ENCODE data around the gene TAMM41.
A peak's percentile ranks its signal among the peaks of the same experiment; 100 is the strongest.
"Not testable (repeated sequence)": the region's sequence is repeated elsewhere in the genome, so short reads cannot be mapped to it uniquely, and the experiment has no call there.

Gene TAMM41

GRCh38 chr3:11764931-11765363, 81.7 kb downstream of the TAMM41 start:
- Mint-ChIP-seq H3K36me3 (ENCODE audit: low read depth) (no peaks in the 10 kb centered on the region), H3K4me1 (ENCODE audit: low read depth) (peaks cover 11% of the 10 kb centered on the region), H3K27ac (peak overlapping the region; percentile 73), H3K27me3 (ENCODE audit: low read depth) (no peaks in the 10 kb centered on the region), H3K4me3 (peak overlapping the region; percentile 33), H3K9me3 (no peaks in the 10 kb centered on the region)

GRCh38 chr3:11759996-11760395, 86.7 kb downstream of the TAMM41 start:
- Mint-ChIP-seq H3K4me3 (no peak overlapping the region), H3K27me3 (ENCODE audit: low read depth) (no peaks in the 10 kb centered on the region), H3K4me1 (ENCODE audit: low read depth) (peaks cover 2% of the 10 kb centered on the region), H3K36me3 (ENCODE audit: low read depth) (no peaks in the 10 kb centered on the region), H3K9me3 (no peaks in the 10 kb centered on the region), H3K27ac (no peak overlapping the region)

- Mint-ChIP-seq H3K4me3 (no peak overlapping the region), H3K4me1 (ENCODE audit: low read depth) (no peaks in the 10 kb centered on the region), H3K9me3 (no peaks in the 10 kb centered on the region), H3K27ac (no peak overlapping the region), H3K36me3 (ENCODE audit: low read depth) (no peaks in the 10 kb centered on the region), H3K27me3 (ENCODE audit: low read depth) (no peaks in the 10 kb centered on the region)
Measured at GRCh38 chr3:11757929-11758328, 88.8 kb downstream of the TAMM41 start.

GRCh38 chr3:11757441-11757875, 89.2 kb downstream of the TAMM41 start:
- no peaks in the 10 kb centered on the region for H3K9me3 Mint-ChIP-seq
- H3K36me3 Mint-ChIP-seq (ENCODE audit: low read depth), result no peaks in the 10 kb centered on the region
- no peak overlapping the region for H3K4me3 Mint-ChIP-seq
- no peaks in the 10 kb centered on the region for H3K4me1 Mint-ChIP-seq (ENCODE audit: low read depth)
- no peaks in the 10 kb centered on the region for H3K27me3 Mint-ChIP-seq (ENCODE audit: low read depth)
- no peak overlapping the region for H3K27ac Mint-ChIP-seq

GRCh38 chr3:11755276-11755675, 91.4 kb downstream of the TAMM41 start:
- no peak overlapping the region for H3K4me3 Mint-ChIP-seq
- H3K4me1 Mint-ChIP-seq (ENCODE audit: low read depth), result no peaks in the 10 kb centered on the region
- H3K9me3 Mint-ChIP-seq, result no peaks in the 10 kb centered on the region
- no peaks in the 10 kb centered on the region for H3K27me3 Mint-ChIP-seq (ENCODE audit: low read depth)
- no peak overlapping the region for H3K27ac Mint-ChIP-seq
- no peaks in the 10 kb centered on the region for H3K36me3 Mint-ChIP-seq (ENCODE audit: low read depth)

- not testable (repeated sequence) for H3K4me3 Mint-ChIP-seq; H3K27me3 Mint-ChIP-seq (ENCODE audit: low read depth); H3K27ac Mint-ChIP-seq; H3K4me1 Mint-ChIP-seq (ENCODE audit: low read depth); H3K9me3 Mint-ChIP-seq; H3K36me3 Mint-ChIP-seq (ENCODE audit: low read depth)
Measured at GRCh38 chr3:11752254-11752653, 94.4 kb downstream of the TAMM41 start.

GRCh38 chr3:11748306-11748705, 98.4 kb downstream of the TAMM41 start:
- not testable (repeated sequence) for H3K4me1 Mint-ChIP-seq (ENCODE audit: low read depth); H3K4me3 Mint-ChIP-seq; H3K36me3 Mint-ChIP-seq (ENCODE audit: low read depth); H3K27me3 Mint-ChIP-seq (ENCODE audit: low read depth); H3K27ac Mint-ChIP-seq; H3K9me3 Mint-ChIP-seq

Measured in T-helper 1 cell treated with Interleukin-12 subunit alpha and Interleukin-12 subunit beta and Interleukin-4 antibody, amounts not matched to agents 30 μg/mL and 1 μg/mL, for 36 hours (primary cell).